ENCODE data around the gene NTMT1.

Gene NTMT1

DNA sequence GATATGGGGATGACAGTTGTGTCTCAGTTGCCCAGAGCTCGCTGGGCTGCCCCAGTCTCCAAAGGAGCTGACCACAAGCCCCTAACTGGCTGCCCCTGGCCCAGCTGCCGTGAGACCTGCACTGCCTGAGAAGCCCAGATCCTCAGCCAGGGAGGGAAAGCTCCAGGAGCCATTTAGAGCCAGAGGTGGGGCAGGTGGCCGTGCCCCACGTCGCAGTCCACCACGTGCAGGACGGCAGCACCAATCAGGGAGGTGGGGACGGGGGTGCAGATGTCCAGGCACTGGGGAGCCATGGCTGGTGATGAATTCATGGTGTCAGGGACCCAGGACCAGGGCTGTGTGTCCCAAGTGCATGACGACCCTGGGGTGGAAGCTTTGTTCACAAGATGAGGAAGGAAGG, 52.9 kb downstream of the NTMT1 start:
- DNase-seq (ENCODE audit: low read depth in 2 of 2): no peak

DNA sequence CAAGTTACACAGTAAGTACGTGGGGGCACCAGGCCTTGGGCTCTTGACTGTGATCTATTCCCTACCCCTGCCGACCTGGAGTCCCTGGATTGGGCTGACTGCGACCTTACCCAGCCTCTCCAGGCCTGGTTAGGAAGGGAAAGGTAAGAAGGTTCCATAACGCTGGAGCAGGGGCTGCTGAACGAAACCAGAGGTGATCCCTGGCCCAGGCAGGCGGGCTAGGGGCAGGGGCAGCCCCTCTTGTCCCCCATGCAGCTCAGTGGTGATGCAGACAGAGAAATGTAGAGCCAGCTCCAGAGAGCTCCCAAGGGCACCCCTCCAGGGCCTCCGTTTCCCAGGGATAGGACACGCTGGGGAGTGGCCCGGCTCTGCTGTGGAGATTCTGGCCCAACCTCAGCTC, 53.6 kb downstream of the NTMT1 start:
- DNase-seq (ENCODE audit: low read depth in 2 of 2): no peak

DNA sequence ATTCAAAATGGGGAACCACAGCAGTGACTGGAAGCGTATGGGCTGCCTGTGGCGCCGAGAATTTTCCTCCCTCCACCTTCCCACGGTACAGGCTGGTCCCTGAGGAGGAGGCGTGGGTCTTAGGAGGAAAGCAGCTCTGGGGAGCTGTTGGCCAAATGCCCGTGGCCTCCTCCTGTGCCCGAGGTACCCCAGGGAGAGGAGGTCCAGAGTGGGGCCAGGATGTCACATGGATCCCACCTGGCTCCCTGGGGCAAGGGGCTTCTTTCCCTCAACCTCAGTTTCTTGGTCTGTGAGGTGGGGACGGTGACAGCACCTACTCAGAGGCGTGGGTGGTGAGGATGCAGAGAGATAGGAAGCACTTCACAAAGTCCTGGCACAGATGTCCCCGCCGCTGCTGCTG, 56.0 kb downstream of the NTMT1 start:
- DNase-seq (ENCODE audit: low read depth in 2 of 2): no peak

DNA sequence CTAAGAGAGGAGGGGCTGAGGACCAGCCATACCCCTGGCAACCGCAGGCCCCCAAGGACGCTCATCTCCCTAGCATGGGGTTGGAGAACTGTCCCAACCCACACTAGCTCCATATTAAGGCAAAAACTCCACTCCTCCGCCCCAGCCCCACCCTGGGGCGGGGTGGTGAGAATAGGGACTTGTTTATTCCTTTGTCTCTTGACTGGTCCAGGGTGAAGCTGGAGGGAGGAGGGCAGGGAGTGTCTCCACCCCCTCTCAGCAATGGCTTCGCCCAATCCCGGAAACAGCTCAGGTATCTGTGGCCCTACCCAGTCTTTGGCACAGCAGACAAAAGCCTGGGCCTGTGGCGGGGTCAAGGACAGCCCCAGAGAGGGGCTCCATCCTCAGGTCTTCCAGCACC, 56.4 kb downstream of the NTMT1 start:
- no peak for DNase-seq (ENCODE audit: low read depth in 2 of 2)

DNA sequence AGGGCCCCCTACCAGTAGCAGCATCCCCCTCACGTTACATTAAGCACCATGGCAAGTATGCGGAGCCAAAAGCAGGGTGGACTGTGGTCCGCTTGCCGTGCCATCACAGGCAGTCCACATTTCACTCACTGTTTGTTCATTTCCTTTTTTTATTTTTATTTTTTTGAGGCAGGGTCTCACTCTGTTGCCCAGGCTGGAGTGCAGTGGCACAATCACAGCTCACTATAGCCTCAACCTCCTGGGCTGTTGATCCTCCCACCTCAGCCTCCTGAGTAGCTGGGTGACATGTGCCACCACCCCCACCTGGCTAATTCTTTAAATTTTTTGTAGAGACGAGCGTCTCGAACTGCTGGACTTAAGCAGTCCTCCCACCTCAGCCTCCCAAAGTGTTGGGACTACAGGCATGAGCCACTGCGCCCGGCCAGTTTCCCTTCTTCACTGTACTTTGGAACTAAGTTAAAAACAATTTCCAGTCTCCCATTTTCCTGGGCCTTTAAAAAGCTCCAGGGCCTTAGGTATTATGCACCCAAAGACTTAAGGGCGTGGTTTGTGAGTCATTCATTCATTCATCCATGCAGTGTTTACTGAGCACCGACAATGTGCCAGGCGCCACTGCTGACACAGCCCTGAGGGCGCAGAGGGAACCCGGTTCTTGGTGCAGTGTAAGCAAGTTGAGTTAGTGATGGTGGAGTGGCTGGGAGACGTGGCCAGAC, 59.4 kb downstream of the NTMT1 start:
- DNase-seq (ENCODE audit: low read depth in 2 of 2): no peak

All from stimulated activated CD8-positive, alpha-beta memory T cell treated with anti-CD3 and anti-CD28 coated beads, Interleukin-7, amount 100 ng/mL, for 1 hour (primary cell).